ENCODE results near the gene MGST1.

The MGST1 gene

GRCh38 chr12:16347391-16348298 lies at the start of gene MGST1:
Gene MGST1 (plus strand): TSS chr12:16347645. CDS start chr12:16354253, 6,608 bp downstream.
- DNase-seq (ENCODE audit: low spot score) = no peak

- DNase-seq (ENCODE audit: low spot score) = no peak
These were observed 48.0 kb upstream of the MGST1 start for GRCh38 chr12:16299403-16299802.

GRCh38 chr12:16300122-16300521 lies 47.3 kb upstream of the MGST1 start:
- no peak for DNase-seq (ENCODE audit: low spot score)

GRCh38 chr12:16300736-16301135 lies 46.7 kb upstream of the MGST1 start:
- no peak for DNase-seq (ENCODE audit: low spot score)

GRCh38 chr12:16303939-16304338 lies 43.5 kb upstream of the MGST1 start:
- no peak for DNase-seq (ENCODE audit: low spot score)

- DNase-seq (ENCODE audit: low spot score) = no peak
These were observed 39.5 kb upstream of the MGST1 start for GRCh38 chr12:16307856-16308475.

- DNase-seq (ENCODE audit: low spot score) = no peak
These were observed 36.5 kb upstream of the MGST1 start for GRCh38 chr12:16310934-16311333.

GRCh38 chr12:16323010-16323409 lies 24.4 kb upstream of the MGST1 start:
- no peak for DNase-seq (ENCODE audit: low spot score)

GRCh38 chr12:16323638-16324037 lies 23.8 kb upstream of the MGST1 start:
- DNase-seq (ENCODE audit: low spot score) = no peak

GRCh38 chr12:16324272-16324671 lies 23.2 kb upstream of the MGST1 start:
- no peak for DNase-seq (ENCODE audit: low spot score)

- no peak for DNase-seq (ENCODE audit: low spot score)
These were observed 22.7 kb upstream of the MGST1 start for GRCh38 chr12:16324772-16325171.

- no peak for DNase-seq (ENCODE audit: low spot score)
These were observed 22.0 kb upstream of the MGST1 start for GRCh38 chr12:16325426-16325825.

GRCh38 chr12:16327963-16328362 lies 19.5 kb upstream of the MGST1 start:
- no peak for DNase-seq (ENCODE audit: low spot score)

GRCh38 chr12:16329594-16329993 lies 17.9 kb upstream of the MGST1 start:
- DNase-seq (ENCODE audit: low spot score) = no peak

GRCh38 chr12:16330560-16330959 lies 16.9 kb upstream of the MGST1 start:
- no peak for DNase-seq (ENCODE audit: low spot score)

- no peak for DNase-seq (ENCODE audit: low spot score)
These were observed 15.4 kb upstream of the MGST1 start for GRCh38 chr12:16331998-16332397.

GRCh38 chr12:16335838-16336237 lies 11.6 kb upstream of the MGST1 start:
- DNase-seq (ENCODE audit: low spot score) = no peak

GRCh38 chr12:16344269-16344668 lies 3.2 kb upstream of the MGST1 start:
- no peak for DNase-seq (ENCODE audit: low spot score)

GRCh38 chr12:16345105-16345504 lies 2.3 kb upstream of the MGST1 start:
- no peak for DNase-seq (ENCODE audit: low spot score)

- DNase-seq (ENCODE audit: low spot score) = no peak
These were observed 487 bp upstream of the MGST1 start for GRCh38 chr12:16346958-16347357.

- no peak for DNase-seq (ENCODE audit: low spot score)
These were observed 1.1 kb downstream of the MGST1 start for GRCh38 chr12:16348435-16349130.

GRCh38 chr12:16349131-16349460 lies 1.7 kb downstream of the MGST1 start:
- DNase-seq (ENCODE audit: low spot score) = peak; percentile 53

GRCh38 chr12:16350682-16351081 lies 3.2 kb downstream of the MGST1 start:
- DNase-seq (ENCODE audit: low spot score) = no peak
